IMR-90 (cell line): Measurements from ENCODE around the gene LRP11. TPM values are rescaled to one million over a fixed set of nuclear protein-coding genes. Genes with fewer than 3 reads are reported as not detected.

Experiments
- ATAC-seq: fragments of 200-7000 bp; cut with Tn5 transposase; 2 replicates; pipeline ENCODE4 v1.9.1; 2020; ENCODE audit warnings: low read depth, mild to moderate bottlenecking, moderate library complexity
- BruUV-seq: library from RNA; stranded (reverse); fragments of 400-500 nt; replicated peaks from 2 replicates; lab custom pipeline; 2021; lab: Mats Ljungman, UMichigan
- CTCF ChIA-PET: fragments of 300-600 bp; formaldehyde crosslinking; extraction: SDS; loops from one replicate; lab custom pipeline; 2021; ENCODE audit warnings: antibody characterized with exemption; lab: Yijun Ruan, JAX
- POLR2A ChIA-PET: fragments of 300-600 bp; sonication (Branson Sonifier 250); formaldehyde crosslinking; loops from one replicate; lab custom pipeline; 2022; ENCODE audit warnings: antibody characterized with exemption; ENCODE audit not compliant: unreplicated experiment; lab: Charles Lee
- DNase-seq: peaks from one replicate; pipeline ENCODE4 v3.0.0; 2013
- H2AFZ ChIP-seq: replicated peaks from 2 replicates; pipeline ENCODE3; 2013; ENCODE audit warnings: low read length, mild to moderate bottlenecking; ENCODE audit not compliant: poor library complexity
- H2AK5ac ChIP-seq: 2 replicates; pipeline ENCODE4 v1.6.1; 2013; ENCODE audit warnings: low read depth, low read length, inconsistent platforms
- H2AK9ac ChIP-seq: replicated peaks from 2 replicates; pipeline ENCODE3; 2013; ENCODE audit warnings: mild to moderate bottlenecking, low read depth, low read length, moderate library complexity; ENCODE audit not compliant: poor library complexity
- H2BK120ac ChIP-seq: 2 replicates; pipeline ENCODE4 v1.6.1; 2013; ENCODE audit warnings: low read depth, low read length, inconsistent platforms
- H2BK15ac ChIP-seq: 3 replicates; pipeline ENCODE4 v1.6.1; 2013; ENCODE audit warnings: low read depth, low read length, inconsistent platforms
- H2BK20ac ChIP-seq: 2 replicates; pipeline ENCODE4 v1.6.1; 2013; ENCODE audit warnings: low read depth, mild to moderate bottlenecking, inconsistent platforms, low read length, moderate library complexity
- H2BK5ac ChIP-seq: 2 replicates; pipeline ENCODE4 v1.6.1; 2013; ENCODE audit warnings: mild to moderate bottlenecking, low read depth, low read length, inconsistent platforms; ENCODE audit not compliant: poor library complexity, severe bottlenecking
- H3K14ac ChIP-seq: replicated peaks from 2 replicates; pipeline ENCODE4 v1.6.1; 2013; ENCODE audit warnings: low read depth, low read length, inconsistent platforms
- H3K18ac ChIP-seq: 2 replicates; pipeline ENCODE4 v1.6.1; 2013; ENCODE audit warnings: low read depth, low read length, control low read depth
- H3K23ac ChIP-seq: 2 replicates; pipeline ENCODE4 v1.6.1; 2013; ENCODE audit warnings: low read depth, low read length, inconsistent platforms
- H3K27ac ChIP-seq: 2 replicates; pipeline ENCODE4 v1.5.1; 2013; ENCODE audit warnings: mild to moderate bottlenecking, control low read depth, low read length; ENCODE audit not compliant: insufficient read depth
- H3K27me3 ChIP-seq: 2 replicates; pipeline ENCODE4 v1.6.1; 2013; ENCODE audit warnings: low read length; ENCODE audit not compliant: control insufficient read depth, insufficient read depth
- H3K36me3 ChIP-seq: 2 replicates; pipeline ENCODE4 v1.6.1; 2013; ENCODE audit warnings: low read length, mixed read lengths; ENCODE audit not compliant: control insufficient read depth, insufficient read depth
- H3K4ac ChIP-seq: 2 replicates; pipeline ENCODE4 v1.6.1; 2013; ENCODE audit warnings: low read depth, low read length, inconsistent platforms
- H3K4me1 ChIP-seq: 2 replicates; pipeline ENCODE4 v1.6.1; 2013; ENCODE audit warnings: low read length, mixed read lengths; ENCODE audit not compliant: control insufficient read depth, insufficient read depth
- H3K4me2 ChIP-seq: 2 replicates; pipeline ENCODE4 v1.6.1; 2013; ENCODE audit warnings: low read depth, mild to moderate bottlenecking, control low read depth, low read length, moderate library complexity
- H3K4me3 ChIP-seq: 2 replicates; pipeline ENCODE4 v1.5.1; 2013; ENCODE audit warnings: low read depth, mild to moderate bottlenecking, control low read depth, low read length, moderate library complexity; ENCODE audit not compliant: insufficient read depth
- H3K56ac ChIP-seq: 2 replicates; pipeline ENCODE4 v1.6.1; 2013; ENCODE audit warnings: low read length, inconsistent platforms; ENCODE audit not compliant: insufficient read depth; ENCODE audit errors: extremely low read depth
- H3K79me1 ChIP-seq, 2 experiments: 2 replicates each; pipeline ENCODE4 v1.6.1; 2013; ENCODE audit warnings: low read length in 2 of 2, inconsistent platforms in 1 of 2, low read depth in 1 of 2
- H3K9ac ChIP-seq: 2 replicates; pipeline ENCODE4 v1.6.1; 2013; ENCODE audit warnings: low read depth, low read length, control low read depth
- H3K9me1 ChIP-seq: 2 replicates; pipeline ENCODE4 v1.6.1; 2013; ENCODE audit warnings: low read length, inconsistent platforms; ENCODE audit not compliant: insufficient read depth
- H3K9me3 ChIP-seq: 2 replicates; pipeline ENCODE4 v1.6.1; 2013; ENCODE audit warnings: low read length; ENCODE audit not compliant: control insufficient read depth, insufficient read depth
- H4K20me1 ChIP-seq: 2 replicates; pipeline ENCODE4 v1.6.1; 2013; ENCODE audit warnings: low read length, inconsistent platforms; ENCODE audit not compliant: insufficient read depth
- H4K5ac ChIP-seq: 2 replicates; pipeline ENCODE4 v1.6.1; 2013; ENCODE audit warnings: mild to moderate bottlenecking, low read depth, low read length, control low read depth
- H4K8ac ChIP-seq, 2 experiments: 2 replicates each; pipeline ENCODE4 v1.6.1; 2013; ENCODE audit warnings: low read depth in 2 of 2, low read length in 2 of 2, control low read depth in 1 of 2, inconsistent platforms in 1 of 2
- H4K91ac ChIP-seq: 2 replicates; pipeline ENCODE4 v1.6.1; 2013; ENCODE audit warnings: low read depth, low read length, inconsistent platforms; ENCODE audit not compliant: insufficient read depth
- CEBPB ChIP-seq: IDR thresholded peaks from 2 replicates; pipeline ENCODE4 v1.6.1; 2012; ENCODE audit warnings: low read depth, low read length, improper control_type of control experiment
- CHD1 ChIP-seq: IDR thresholded peaks from 2 replicates; pipeline ENCODE4 v1.6.1; 2012; ENCODE audit warnings: low read depth, low read length, improper control_type of control experiment
- CTCF ChIP-seq: conservative IDR thresholded peaks from 2 replicates; pipeline ENCODE4 v1.5.1; 2012; ENCODE audit warnings: mild to moderate bottlenecking, low read depth, low read length, improper control_type of control experiment
- FOS ChIP-seq: fragments of 150-350 bp; IDR thresholded peaks from 2 replicates; pipeline ENCODE4 v1.6.1; 2016; ENCODE audit warnings: low read depth, low read length
- MAZ ChIP-seq: IDR thresholded peaks from 2 replicates; pipeline ENCODE4 v1.6.1; 2012; ENCODE audit warnings: low read depth, mild to moderate bottlenecking, low read length, improper control_type of control experiment, moderate library complexity, borderline replicate concordance
- MXI1 ChIP-seq: IDR thresholded peaks from 2 replicates; pipeline ENCODE4 v1.6.1; 2012; ENCODE audit warnings: low read depth, mild to moderate bottlenecking, low read length, moderate library complexity, borderline replicate concordance
- NFE2L2 ChIP-seq: fragments of 150-350 bp; IDR thresholded peaks from 2 replicates; pipeline ENCODE4 v1.6.1; 2016; ENCODE audit warnings: low read depth, mild to moderate bottlenecking, low read length
- POLR2A ChIP-seq: IDR thresholded peaks from 2 replicates; pipeline ENCODE4 v1.6.1; 2012; ENCODE audit warnings: mild to moderate bottlenecking, low read depth, low read length
- RAD21 ChIP-seq: IDR thresholded peaks from 2 replicates; pipeline ENCODE4 v1.6.1; 2012; ENCODE audit warnings: low read length, improper control_type of control experiment
- RCOR1 ChIP-seq: IDR thresholded peaks from 2 replicates; pipeline ENCODE4 v1.6.1; 2012; ENCODE audit warnings: mild to moderate bottlenecking, low read length, improper control_type of control experiment; ENCODE audit not compliant: insufficient replicate concordance
- RFX5 ChIP-seq: IDR thresholded peaks from 2 replicates; pipeline ENCODE4 v1.8.0; 2012; ENCODE audit warnings: low read depth, mild to moderate bottlenecking, low read length, moderate library complexity
- SMC3 ChIP-seq: fragments of 150-350 bp; IDR thresholded peaks from 2 replicates; pipeline ENCODE4 v1.6.1; 2016; ENCODE audit warnings: low read depth, mild to moderate bottlenecking, antibody characterized with exemption, low read length, moderate library complexity
- USF2 ChIP-seq: fragments of 150-350 bp; IDR thresholded peaks from 2 replicates; pipeline ENCODE4 v1.6.1; 2017; ENCODE audit warnings: mild to moderate bottlenecking, antibody characterized with exemption, low read length, low read depth
- WGBS, 2 experiments: methylation state at CpG; one replicate each; pipeline versions ENCODE4 v1.1.5 to v1.1.7; 2013; ENCODE audit warnings: missing lambda C conversion rate in 2 of 2; ENCODE audit not compliant: insufficient read length in 1 of 2; ENCODE audit errors: extremely low coverage in 2 of 2; 5-methylcytosine and 5-hydroxymethylcytosine counted together
- dilution Hi-C: fragments of 300-500 bp; cut with HindIII; formaldehyde crosslinking; loops from one replicate; pipeline ENCODE4 v1.14.3; 2018; ENCODE audit warnings: low sequenced_read_pairs; ENCODE audit not compliant: unreplicated experiment
- in situ Hi-C: fragments of 300-500 bp; cut with MboI; formaldehyde crosslinking; loops from 3 replicates; pipeline ENCODE4 v1.14.3; 2019; ENCODE audit warnings: low sequenced_read_pairs, inconsistent platforms, mixed read lengths
- intact Hi-C: fragments of 100-400 bp; cut with micrococcal nuclease; formaldehyde crosslinking; loops from 2 replicates; pipeline ENCODE4 v1.10.0; 2022
- polyA plus RNA-seq, 3 experiments: library from polyadenylated mRNA; depleted of rRNA; stranded (reverse); fragments of >200 nt; gene quantifications; 2 replicates each; pipeline ENCODE4 v1.2.3, GENCODE V29; 2012; ENCODE audit warnings: low replicate concordance in 1 of 3
- total RNA-seq: library from RNA; depleted of rRNA; stranded (reverse); fragments of >200 nt; gene quantifications from 2 replicates; pipeline ENCODE4 v1.2.3, GENCODE V29; 2012

Gene LRP11
- total and polyA plus RNA-seq, 2 of the 4 experiments (the other 2 are of a cell fraction), result 48.8 to 63.8 TPM

- Histone ChIP-seq H3K18ac (no peak overlapping the region), H3K27me3 (no peaks in the 10 kb centered on the region), H3K23ac (no peak overlapping the region), H3K14ac (no peak overlapping the region), H2BK120ac (no peak overlapping the region), H4K91ac (no peak overlapping the region), H3K56ac (no peak overlapping the region), H3K79me1 (peaks cover 12 to 26% of the 10 kb centered on the region in 2 experiments), H4K5ac (peak overlapping the region; percentile 12; the same call in 1 of the 2 replicates), H2AK9ac (peak overlapping the region; percentile 67), H3K9me1 (peaks cover 13% of the 10 kb centered on the region), H2BK20ac (no peak overlapping the region), H3K4me3 (peak overlapping the region; percentile 34), H2AK5ac (peak overlapping the region; percentile 48; the same call in 1 of the 2 replicates), H3K9ac (peak overlapping the region; percentile 40), H2BK5ac (peak overlapping the region; percentile 30), H3K4ac (peak overlapping the region; percentile 63; the same call in 1 of the 2 replicates), H3K9me3 (no peaks in the 10 kb centered on the region), H3K4me1 (peaks cover 24% of the 10 kb centered on the region), H2AFZ (peak overlapping the region; percentile 94), H3K27ac (peak overlapping the region; percentile 65), H3K36me3 (peaks cover 3% of the 10 kb centered on the region; the same call in 1 of the 2 replicates), H4K20me1 (peaks cover 14% of the 10 kb centered on the region), H2BK15ac (no peak overlapping the region; the same call in 2 of the 3 replicates), H4K8ac (peak overlapping the region in 1 of 2 experiments; percentile 44; a peak in 1 of 4 replicates), H3K4me2 (peak overlapping the region; percentile 93)
- no CpG with 5 or more reads among the region's 23 CpGs for WGBS, 2 experiments
- ATAC-seq, result peak; percentile 1
- peak; percentile 77 for DNase-seq
- POLR2A ChIA-PET, result no interaction called here
- intact Hi-C loops (loop anchor here (1.0 to 5.0 kb wide), 2 partner anchors 61 to 318 kb away; partner anchors contain the start of gene PPIL4), dilution Hi-C loops (no loop called here), in situ Hi-C loops (loop anchor here (5.0 kb wide), 2 partner anchors 33 to 57 kb away; partner anchors contain the start of gene RAET1G)
- no TSS peak for BruUV-seq
- CTCF ChIA-PET, result interaction anchor here (0.7 to 1.3 kb wide), 4 partner anchors 17 to 34 kb away, joined by 3 to 6 read pairs (median 4); no protein-coding TSS in a partner anchor
- TF ChIP-seq RCOR1 (no peak), USF2 (no peak), SMC3 (peak; percentile 76), POLR2A (no peak), CHD1 (no peak), MXI1 (no peak), CTCF (peak; percentile 83), CEBPB (no peak), RAD21 (peak; percentile 89), FOS (no peak), MAZ (no peak), NFE2L2 (no peak), RFX5 (no peak)
Measured at GRCh38 chr6:149864578-149865535, 698 bp upstream of the LRP11 start.
